Neural cell (in vitro differentiated cells): ENCODE measurements around the gene PKN1.

Source experiments
- EP300 ChIP-seq: fragments of 450-650 bp; conservative IDR thresholded peaks from 2 replicates; pipeline ENCODE4 v1.6.1; 2014; ENCODE audit warnings: antibody characterized with exemption, mild to moderate bottlenecking, moderate library complexity; ENCODE audit not compliant: poor library complexity, severe bottlenecking
- EZH2 ChIP-seq: fragments of 200-600, 300-800 bp; shearing (Covaris generic), sonication (generic); IDR thresholded peaks from 2 replicates; pipeline ENCODE4 v1.6.1; 2014; ENCODE audit warnings: antibody characterized with exemption, low read length, borderline replicate concordance, mild to moderate bottlenecking; ENCODE audit not compliant: insufficient read depth, poor library complexity, severe bottlenecking
- MXI1 ChIP-seq: fragments of 450-650 bp; conservative IDR thresholded peaks from 2 replicates; pipeline ENCODE4 v1.6.1; 2014; ENCODE audit warnings: antibody characterized with exemption, mild to moderate bottlenecking; ENCODE audit not compliant: poor library complexity, severe bottlenecking
- POLR2AphosphoS5 ChIP-seq: IDR thresholded peaks from 2 replicates; pipeline ENCODE4 v1.6.1; 2012
- TAF1 ChIP-seq: IDR thresholded peaks from 2 replicates; pipeline ENCODE4 v1.6.1; 2012; ENCODE audit warnings: low read depth
- TF ChIP-seq, protein P1 (sequence below): fragments of 450-650 bp; IDR thresholded peaks from 2 replicates; pipeline ENCODE4 v1.5.1; 2014; ENCODE audit warnings: antibody characterized with exemption, mild to moderate bottlenecking, moderate library complexity; ENCODE audit not compliant: poor library complexity, severe bottlenecking
- TF ChIP-seq, protein P2 (sequence below): IDR thresholded peaks from 2 replicates; pipeline ENCODE4 v1.6.1; 2012; ENCODE audit warnings: borderline replicate concordance

DNA sequence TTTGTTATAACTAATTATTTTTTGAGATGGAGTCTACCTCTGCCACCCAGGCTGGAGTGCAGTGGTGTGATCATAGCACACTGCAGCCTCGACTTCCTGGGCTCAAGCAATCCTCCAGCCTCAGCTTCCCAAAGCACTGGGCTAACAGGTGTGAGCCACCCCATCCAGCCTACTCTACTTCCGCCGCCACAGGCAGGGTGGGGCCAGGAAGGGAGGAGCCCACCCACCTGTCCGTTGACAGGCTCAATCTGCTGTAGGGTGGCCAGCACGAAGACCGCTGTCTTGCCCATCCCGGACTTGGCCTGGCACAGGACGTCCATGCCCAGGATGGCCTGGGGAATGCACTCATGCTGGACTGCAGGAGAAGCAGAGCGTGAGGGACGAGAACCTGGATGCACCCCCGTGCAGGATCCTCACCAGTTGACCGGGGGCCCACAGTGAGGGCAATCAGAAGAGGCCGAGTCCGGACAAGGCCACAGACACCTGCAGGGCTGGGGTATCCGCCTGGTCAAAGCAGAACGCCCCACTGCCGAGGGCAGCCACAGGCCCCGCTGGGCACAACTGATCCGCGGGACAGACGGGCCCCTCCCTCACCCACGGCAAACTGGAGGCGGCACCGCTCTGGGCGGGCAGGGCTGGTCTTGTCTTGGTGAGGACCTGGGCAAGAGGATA, 20.6 kb upstream of the PKN1 start:
- TF ChIP-seq POLR2AphosphoS5, result no peak
- no peak for TF ChIP-seq EZH2
- TF ChIP-seq, protein P1, sequence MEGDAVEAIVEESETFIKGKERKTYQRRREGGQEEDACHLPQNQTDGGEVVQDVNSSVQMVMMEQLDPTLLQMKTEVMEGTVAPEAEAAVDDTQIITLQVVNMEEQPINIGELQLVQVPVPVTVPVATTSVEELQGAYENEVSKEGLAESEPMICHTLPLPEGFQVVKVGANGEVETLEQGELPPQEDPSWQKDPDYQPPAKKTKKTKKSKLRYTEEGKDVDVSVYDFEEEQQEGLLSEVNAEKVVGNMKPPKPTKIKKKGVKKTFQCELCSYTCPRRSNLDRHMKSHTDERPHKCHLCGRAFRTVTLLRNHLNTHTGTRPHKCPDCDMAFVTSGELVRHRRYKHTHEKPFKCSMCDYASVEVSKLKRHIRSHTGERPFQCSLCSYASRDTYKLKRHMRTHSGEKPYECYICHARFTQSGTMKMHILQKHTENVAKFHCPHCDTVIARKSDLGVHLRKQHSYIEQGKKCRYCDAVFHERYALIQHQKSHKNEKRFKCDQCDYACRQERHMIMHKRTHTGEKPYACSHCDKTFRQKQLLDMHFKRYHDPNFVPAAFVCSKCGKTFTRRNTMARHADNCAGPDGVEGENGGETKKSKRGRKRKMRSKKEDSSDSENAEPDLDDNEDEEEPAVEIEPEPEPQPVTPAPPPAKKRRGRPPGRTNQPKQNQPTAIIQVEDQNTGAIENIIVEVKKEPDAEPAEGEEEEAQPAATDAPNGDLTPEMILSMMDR, result no peak
- TF ChIP-seq, protein P2, sequence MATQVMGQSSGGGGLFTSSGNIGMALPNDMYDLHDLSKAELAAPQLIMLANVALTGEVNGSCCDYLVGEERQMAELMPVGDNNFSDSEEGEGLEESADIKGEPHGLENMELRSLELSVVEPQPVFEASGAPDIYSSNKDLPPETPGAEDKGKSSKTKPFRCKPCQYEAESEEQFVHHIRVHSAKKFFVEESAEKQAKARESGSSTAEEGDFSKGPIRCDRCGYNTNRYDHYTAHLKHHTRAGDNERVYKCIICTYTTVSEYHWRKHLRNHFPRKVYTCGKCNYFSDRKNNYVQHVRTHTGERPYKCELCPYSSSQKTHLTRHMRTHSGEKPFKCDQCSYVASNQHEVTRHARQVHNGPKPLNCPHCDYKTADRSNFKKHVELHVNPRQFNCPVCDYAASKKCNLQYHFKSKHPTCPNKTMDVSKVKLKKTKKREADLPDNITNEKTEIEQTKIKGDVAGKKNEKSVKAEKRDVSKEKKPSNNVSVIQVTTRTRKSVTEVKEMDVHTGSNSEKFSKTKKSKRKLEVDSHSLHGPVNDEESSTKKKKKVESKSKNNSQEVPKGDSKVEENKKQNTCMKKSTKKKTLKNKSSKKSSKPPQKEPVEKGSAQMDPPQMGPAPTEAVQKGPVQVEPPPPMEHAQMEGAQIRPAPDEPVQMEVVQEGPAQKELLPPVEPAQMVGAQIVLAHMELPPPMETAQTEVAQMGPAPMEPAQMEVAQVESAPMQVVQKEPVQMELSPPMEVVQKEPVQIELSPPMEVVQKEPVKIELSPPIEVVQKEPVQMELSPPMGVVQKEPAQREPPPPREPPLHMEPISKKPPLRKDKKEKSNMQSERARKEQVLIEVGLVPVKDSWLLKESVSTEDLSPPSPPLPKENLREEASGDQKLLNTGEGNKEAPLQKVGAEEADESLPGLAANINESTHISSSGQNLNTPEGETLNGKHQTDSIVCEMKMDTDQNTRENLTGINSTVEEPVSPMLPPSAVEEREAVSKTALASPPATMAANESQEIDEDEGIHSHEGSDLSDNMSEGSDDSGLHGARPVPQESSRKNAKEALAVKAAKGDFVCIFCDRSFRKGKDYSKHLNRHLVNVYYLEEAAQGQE, result no peak
- TF ChIP-seq EP300, result no peak
- TF ChIP-seq MXI1, result no peak
- TF ChIP-seq TAF1, result no peak
